Activated B cell treated with CpG ODN at 0.5 μM for 24 hours (primary cell): ENCODE data around the gene TBC1D22A. TPM values are rescaled to one million over a fixed set of nuclear protein-coding genes. Genes with fewer than 3 reads are reported as not detected.
A peak's percentile ranks its signal among the peaks of the same experiment; 100 is the strongest.

Experiments
- ATAC-seq: fragments of 200-7000 bp; cut with Tn5 transposase; one replicate; pipeline ENCODE4 v1.10.0; 2021; ENCODE audit warnings: low read depth, mild to moderate bottlenecking, moderate library complexity
- CTCF ChIA-PET: fragments of 350-600 bp; sonication (Branson Sonifier 250); formaldehyde crosslinking; loops from one replicate; lab custom pipeline; 2021; ENCODE audit warnings: antibody characterized with exemption; lab: Charles Lee
- POLR2A ChIA-PET: fragments of 350-600 bp; sonication (Branson Sonifier 250); formaldehyde crosslinking; loops from one replicate; lab custom pipeline; 2021; ENCODE audit warnings: antibody characterized with exemption; lab: Charles Lee
- DNase-seq: peaks from one replicate; pipeline ENCODE4 v3.0.0; 2022
- H3K27ac Mint-ChIP-seq: one replicate; pipeline ENCODE4 v1.8.0; 2020; ENCODE audit warnings: mixed read lengths
- H3K27me3 Mint-ChIP-seq: one replicate; pipeline ENCODE4 v1.8.0; 2021; ENCODE audit warnings: mixed read lengths
- H3K36me3 Mint-ChIP-seq: one replicate; pipeline ENCODE4 v1.8.0; 2021; ENCODE audit warnings: low read depth, mixed read lengths
- H3K4me1 Mint-ChIP-seq: one replicate; pipeline ENCODE4 v1.8.0; 2021; ENCODE audit warnings: mixed read lengths
- H3K4me3 Mint-ChIP-seq: one replicate; pipeline ENCODE4 v1.8.0; 2020; ENCODE audit warnings: mild to moderate bottlenecking, mixed read lengths
- H3K9me3 Mint-ChIP-seq: one replicate; pipeline ENCODE4 v1.8.0; 2020; ENCODE audit warnings: mixed read lengths
- intact Hi-C: fragments of 100-400 bp; cut with micrococcal nuclease; formaldehyde crosslinking; loops from one replicate; pipeline ENCODE4 v1.15.1; 2024
- total RNA-seq: library from RNA; stranded (reverse); gene quantifications from 2 replicates; pipeline ENCODE4 v1.2.3, GENCODE V29; 2022
- TF ChIP-seq, protein P1 (sequence below): fragments of 200-600 bp; IDR thresholded peaks from one replicate; pipeline ENCODE4 v1.8.0; 2022; ENCODE audit warnings: antibody characterized with exemption, mild to moderate bottlenecking

TBC1D22A gene
- total RNA-seq, 1 donor from 2014 or later: 85.9 TPM

DNA sequence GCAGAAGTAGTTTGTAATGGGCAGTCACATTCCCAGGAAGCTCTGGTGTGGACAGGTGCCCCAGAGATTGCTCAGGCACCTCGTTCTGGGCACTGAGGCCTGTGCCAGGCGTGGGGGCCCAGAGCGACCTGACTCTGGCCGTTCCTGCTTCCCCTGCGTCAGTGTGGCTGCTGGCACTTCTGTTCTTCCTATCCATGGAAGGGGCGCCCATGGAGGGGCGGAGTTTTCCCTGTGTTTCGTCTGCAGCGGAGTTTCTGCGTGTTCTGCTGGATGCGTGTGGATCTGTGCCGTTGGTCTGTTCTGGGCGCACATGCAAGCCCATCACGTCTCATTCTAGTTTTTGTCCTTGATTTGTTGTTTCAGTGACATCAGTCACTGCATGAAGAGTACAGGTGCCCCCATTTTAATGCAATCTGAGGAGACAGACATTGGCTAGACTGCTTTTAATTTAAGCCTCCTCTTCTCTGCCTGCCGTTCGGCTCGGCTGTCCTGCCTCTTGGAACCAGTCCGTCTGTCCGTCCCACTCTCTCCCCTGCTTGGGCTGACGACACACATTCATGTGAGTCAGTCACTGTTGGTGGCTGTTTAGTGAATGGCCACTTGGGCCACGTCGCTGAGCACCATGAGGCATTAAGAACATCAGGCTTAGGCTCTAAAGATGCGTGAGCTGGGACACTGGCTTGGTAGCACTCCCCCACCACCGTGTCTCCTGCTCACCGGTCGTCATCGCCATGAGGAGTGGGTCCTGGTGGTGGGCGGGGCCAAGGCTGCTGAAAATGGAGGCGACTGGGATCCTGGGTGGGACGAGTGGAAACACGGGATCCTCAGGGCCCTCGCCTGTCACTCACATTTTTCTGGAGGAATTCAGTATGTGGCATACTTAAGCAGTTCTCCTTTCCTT is 255.8 kb downstream of the TBC1D22A start:
- DNase-seq (no peak), ATAC-seq (no peak)
- Mint-ChIP-seq H3K27ac (no peak overlapping the region), H3K27me3 (no peaks in the 10 kb centered on the region), H3K4me1 (no peaks in the 10 kb centered on the region), H3K9me3 (peaks cover 7% of the 10 kb centered on the region), H3K4me3 (no peak overlapping the region), H3K36me3 (peaks cover 77% of the 10 kb centered on the region)
- intact Hi-C loops: no loop called here
- TF ChIP-seq, protein P1, sequence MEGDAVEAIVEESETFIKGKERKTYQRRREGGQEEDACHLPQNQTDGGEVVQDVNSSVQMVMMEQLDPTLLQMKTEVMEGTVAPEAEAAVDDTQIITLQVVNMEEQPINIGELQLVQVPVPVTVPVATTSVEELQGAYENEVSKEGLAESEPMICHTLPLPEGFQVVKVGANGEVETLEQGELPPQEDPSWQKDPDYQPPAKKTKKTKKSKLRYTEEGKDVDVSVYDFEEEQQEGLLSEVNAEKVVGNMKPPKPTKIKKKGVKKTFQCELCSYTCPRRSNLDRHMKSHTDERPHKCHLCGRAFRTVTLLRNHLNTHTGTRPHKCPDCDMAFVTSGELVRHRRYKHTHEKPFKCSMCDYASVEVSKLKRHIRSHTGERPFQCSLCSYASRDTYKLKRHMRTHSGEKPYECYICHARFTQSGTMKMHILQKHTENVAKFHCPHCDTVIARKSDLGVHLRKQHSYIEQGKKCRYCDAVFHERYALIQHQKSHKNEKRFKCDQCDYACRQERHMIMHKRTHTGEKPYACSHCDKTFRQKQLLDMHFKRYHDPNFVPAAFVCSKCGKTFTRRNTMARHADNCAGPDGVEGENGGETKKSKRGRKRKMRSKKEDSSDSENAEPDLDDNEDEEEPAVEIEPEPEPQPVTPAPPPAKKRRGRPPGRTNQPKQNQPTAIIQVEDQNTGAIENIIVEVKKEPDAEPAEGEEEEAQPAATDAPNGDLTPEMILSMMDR: no peak
- ChIA-PET POLR2A (no interaction called here), CTCF (no interaction called here)

DNA sequence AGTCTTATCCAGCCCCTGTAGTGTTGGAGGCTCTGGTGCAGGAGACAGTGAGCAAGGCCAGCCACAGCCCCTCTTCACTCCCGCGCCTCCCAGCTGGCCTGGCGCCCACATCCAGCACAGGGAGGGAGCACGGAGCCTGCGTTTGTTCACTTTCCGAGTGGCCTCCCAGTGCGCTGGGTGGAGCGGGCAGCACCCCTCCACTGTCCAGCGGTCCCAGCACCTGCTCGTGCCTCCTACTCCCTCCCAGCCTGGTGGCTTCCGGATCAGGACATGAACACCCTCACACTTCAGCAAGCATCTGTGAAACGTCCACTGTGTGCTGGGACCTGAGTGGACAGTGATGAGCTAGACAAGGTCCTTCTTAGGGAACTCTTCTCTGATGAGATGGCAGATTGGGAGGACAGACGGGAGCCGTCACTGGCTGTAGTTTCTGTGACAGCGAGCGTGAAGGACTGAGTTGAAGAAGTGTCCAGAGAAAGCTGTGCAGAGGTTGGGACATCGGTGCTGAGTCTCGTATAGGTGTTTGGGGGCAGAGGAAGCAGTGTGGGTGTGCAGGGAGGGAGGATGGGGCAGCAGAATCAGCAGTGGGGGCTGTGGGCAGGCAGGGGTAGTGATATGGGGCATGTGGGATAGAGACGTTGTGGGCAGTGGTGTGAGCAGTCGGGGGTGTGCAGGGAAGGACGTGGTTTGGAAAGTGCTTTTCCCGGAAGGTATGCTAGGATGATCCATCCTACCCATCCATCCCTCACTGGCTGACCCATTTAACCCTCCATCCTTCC is 256.8 kb downstream of the TBC1D22A start:
- Mint-ChIP-seq H3K36me3 (peaks cover 78% of the 10 kb centered on the region), H3K27ac (peak overlapping the region; percentile 1), H3K27me3 (no peaks in the 10 kb centered on the region), H3K9me3 (peaks cover 7% of the 10 kb centered on the region), H3K4me3 (no peak overlapping the region), H3K4me1 (no peaks in the 10 kb centered on the region)
- intact Hi-C loops: no loop called here
- ChIA-PET POLR2A (interaction anchor here (0.6 kb wide), 1 partner anchor 256 kb away, joined by 4 read pairs; no protein-coding TSS in a partner anchor), CTCF (no interaction called here)
- DNase-seq (no peak), ATAC-seq (no peak)
- TF ChIP-seq, protein P1: no peak

DNA sequence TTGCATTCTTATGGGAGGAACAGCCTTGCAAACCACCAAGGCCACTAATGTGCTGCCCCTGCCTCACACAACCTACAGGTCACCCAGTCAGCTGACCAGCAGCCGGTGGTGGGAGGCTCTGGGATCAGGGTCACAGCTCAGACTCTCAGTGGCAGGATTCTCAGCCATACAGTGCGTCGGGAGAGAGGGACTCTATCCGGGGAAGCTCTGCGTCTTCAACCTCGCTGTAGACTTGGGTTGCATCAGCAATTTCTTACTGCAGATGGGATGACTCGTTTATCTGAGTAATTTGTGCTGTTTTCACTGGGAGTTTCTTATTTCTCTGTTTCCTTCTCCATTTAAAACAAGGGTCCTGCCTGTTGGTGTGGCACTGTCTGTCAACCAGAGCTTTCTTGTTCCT is 257.7 kb downstream of the TBC1D22A start:
- H3K27ac Mint-ChIP-seq: no peak overlapping the region

DNA sequence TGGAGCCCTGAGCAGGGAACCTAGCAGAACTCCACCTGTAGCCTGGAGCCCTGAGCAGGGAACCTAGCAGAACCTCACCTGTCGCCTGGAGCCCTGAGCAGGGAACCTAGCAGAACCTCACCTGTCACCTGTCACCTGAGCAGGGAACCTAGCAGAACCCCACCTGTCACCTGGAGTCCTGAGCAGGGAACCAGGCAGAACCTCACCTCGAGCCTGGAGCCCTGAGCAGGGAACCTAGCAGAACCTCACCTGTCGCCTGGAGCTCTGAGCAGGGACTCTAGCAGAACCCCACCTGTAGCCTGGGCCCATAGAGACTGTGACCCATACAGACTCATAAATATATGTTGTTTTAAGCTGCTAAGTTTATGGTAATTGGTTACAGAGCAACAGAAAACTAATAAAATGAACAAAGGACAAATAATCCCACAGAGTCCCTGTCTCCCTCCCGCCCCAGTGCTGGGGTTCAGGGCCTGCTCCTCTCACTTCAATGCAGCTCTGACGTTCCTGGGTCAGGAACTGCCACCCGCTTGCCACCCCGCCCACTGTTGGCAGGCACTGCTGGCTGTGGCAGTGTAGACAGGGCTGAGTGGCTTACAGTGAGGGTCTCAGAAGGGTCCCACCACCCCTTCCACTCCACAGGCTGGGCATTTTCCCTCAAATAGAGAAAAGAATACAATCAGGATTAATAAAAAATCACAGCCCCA is 259.1 kb downstream of the TBC1D22A start:
- intact Hi-C loops: no loop called here
- Mint-ChIP-seq H3K4me1 (no peaks in the 10 kb centered on the region), H3K9me3 (peaks cover 7% of the 10 kb centered on the region), H3K27me3 (no peaks in the 10 kb centered on the region), H3K27ac (no peak overlapping the region), H3K4me3 (no peak overlapping the region), H3K36me3 (peaks cover 65% of the 10 kb centered on the region)
- ATAC-seq: no peak
- ChIA-PET CTCF (no interaction called here), POLR2A (no interaction called here)
- DNase-seq: no peak
- TF ChIP-seq, protein P1: no peak

More for the DNA sequence above, 257.7 kb downstream of the TBC1D22A start:
- ChIA-PET POLR2A (no interaction called here), CTCF (no interaction called here)
- Mint-ChIP-seq H3K4me1 (no peaks in the 10 kb centered on the region), H3K4me3 (no peak overlapping the region), H3K27me3 (no peaks in the 10 kb centered on the region), H3K36me3 (peaks cover 76% of the 10 kb centered on the region), H3K9me3 (peaks cover 7% of the 10 kb centered on the region)
- ATAC-seq (no peak), DNase-seq (no peak)
- TF ChIP-seq, protein P1: no peak
- intact Hi-C loops: no loop called here
